Memory B cell (primary cell): ENCODE data around the gene GHRH.
A peak's percentile ranks its signal among the peaks of the same experiment; 100 is the strongest.

Experiments
- ATAC-seq: fragments of 150-1000 bp; cut with Tn5 transposase; 2 replicates; pipeline ENCODE4 v1.10.0; 2021; ENCODE audit warnings: low read depth, mild to moderate bottlenecking, moderate library complexity
- DNase-seq, 2 donors: peaks; one replicate each; pipeline ENCODE4 v3.0.0; 2022; ENCODE audit warnings: low spot score in 2 of 2
- H3K27ac Mint-ChIP-seq: one replicate; pipeline ENCODE4 v1.8.0; 2022; ENCODE audit warnings: mild to moderate bottlenecking, moderate library complexity, mixed read lengths
- H3K27me3 Mint-ChIP-seq: one replicate; pipeline ENCODE4 v1.8.0; 2022; ENCODE audit warnings: mixed read lengths
- H3K36me3 Mint-ChIP-seq: one replicate; pipeline ENCODE4 v1.8.0; 2022; ENCODE audit warnings: mild to moderate bottlenecking, mixed read lengths
- H3K4me1 Mint-ChIP-seq: one replicate; pipeline ENCODE4 v1.8.0; 2022; ENCODE audit warnings: mixed read lengths
- H3K4me3 Mint-ChIP-seq: one replicate; pipeline ENCODE4 v1.8.0; 2022; ENCODE audit warnings: mild to moderate bottlenecking, moderate library complexity, mixed read lengths
- H3K9me3 Mint-ChIP-seq: one replicate; pipeline ENCODE4 v1.8.0; 2022; ENCODE audit warnings: mixed read lengths

Gene GHRH

DNA sequence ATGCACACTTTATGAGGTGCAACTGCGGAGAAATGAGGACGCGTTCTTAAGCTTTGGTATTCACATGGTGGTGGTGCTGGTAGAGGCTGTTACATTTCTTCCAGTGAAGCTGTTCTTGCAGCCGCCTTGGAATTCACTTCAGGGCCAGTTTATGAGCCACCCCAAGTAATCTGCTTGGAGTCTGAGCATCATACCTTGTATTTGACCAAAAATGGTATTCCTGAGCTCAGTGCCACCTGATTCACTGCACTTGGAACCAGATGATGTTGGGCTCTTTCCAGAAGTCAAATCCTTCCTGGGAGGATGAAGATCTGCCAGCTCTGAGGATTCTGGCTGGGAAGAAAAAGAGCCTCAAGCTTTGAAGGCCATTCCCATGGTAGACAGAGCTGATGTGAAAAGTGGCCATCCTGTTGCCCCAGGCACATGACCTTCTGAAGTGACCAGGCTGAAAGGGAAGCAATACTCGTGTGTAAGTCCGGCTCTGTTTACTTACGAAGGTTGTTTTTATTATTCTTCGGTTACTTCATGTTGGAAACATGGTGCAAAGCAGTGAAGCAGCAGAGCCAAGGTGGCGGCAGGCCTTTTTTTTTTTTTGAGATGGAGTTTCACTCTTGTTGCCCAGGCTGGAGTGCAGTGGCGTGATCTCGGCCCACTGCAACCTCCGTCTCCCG, 35.6 kb upstream of the GHRH start:
- H3K27me3 Mint-ChIP-seq: no peaks in the 10 kb centered on the region
- H3K36me3 Mint-ChIP-seq: peaks cover 36% of the 10 kb centered on the region
- no peak overlapping the region for H3K4me3 Mint-ChIP-seq
- no peak for ATAC-seq
- peaks cover 3% of the 10 kb centered on the region for H3K9me3 Mint-ChIP-seq
- DNase-seq: no peak
- no peak overlapping the region for H3K27ac Mint-ChIP-seq
- H3K4me1 Mint-ChIP-seq: peaks cover 32% of the 10 kb centered on the region

DNA sequence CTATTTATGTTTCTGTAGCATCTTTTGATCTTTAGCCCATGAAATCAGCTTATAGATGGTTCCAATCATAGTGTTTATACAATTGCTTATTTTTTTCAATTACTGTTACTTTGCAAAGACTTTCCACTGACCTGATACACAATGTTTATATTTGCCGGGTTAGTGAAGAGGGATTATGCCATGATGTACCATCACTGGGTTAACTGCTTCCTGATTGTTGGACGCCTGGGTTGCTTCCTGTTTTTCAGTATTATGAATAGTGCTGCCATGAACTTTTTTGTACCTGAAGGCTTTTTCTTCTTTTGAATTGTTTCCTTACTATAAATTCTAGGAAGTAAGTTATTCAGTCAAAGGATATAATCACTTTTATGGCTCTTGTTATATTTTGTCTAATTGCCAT, 34.8 kb upstream of the GHRH start:
- no peak for ATAC-seq
- Mint-ChIP-seq H3K27me3 (no peaks in the 10 kb centered on the region), H3K4me1 (peaks cover 38% of the 10 kb centered on the region), H3K4me3 (no peak overlapping the region), H3K36me3 (peaks cover 32% of the 10 kb centered on the region), H3K27ac (no peak overlapping the region), H3K9me3 (peaks cover 3% of the 10 kb centered on the region)
- DNase-seq: no peak

DNA sequence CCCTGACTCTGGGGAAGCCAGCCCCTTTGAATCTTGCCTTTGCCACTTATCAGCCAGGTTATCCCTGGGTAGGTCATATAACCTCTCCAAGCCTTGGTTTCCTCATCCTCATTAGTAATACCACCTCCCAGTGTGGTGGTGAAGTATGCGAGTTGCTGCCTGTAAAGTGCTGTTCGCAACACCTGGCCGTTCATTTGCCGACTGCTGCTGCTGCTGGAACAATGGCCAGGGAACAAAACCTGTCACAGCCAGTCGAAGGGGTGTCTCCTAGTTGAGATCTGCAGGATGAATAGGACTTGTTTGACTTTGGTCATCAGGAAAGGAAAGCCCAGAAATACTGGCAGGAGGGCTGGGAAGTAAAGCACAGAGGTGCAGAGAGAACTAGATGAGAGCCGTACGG, 34.0 kb upstream of the GHRH start:
- H3K9me3 Mint-ChIP-seq: peaks cover 3% of the 10 kb centered on the region
- no peak overlapping the region for H3K4me3 Mint-ChIP-seq
- H3K27me3 Mint-ChIP-seq: no peaks in the 10 kb centered on the region
- H3K27ac Mint-ChIP-seq: no peak overlapping the region
- ATAC-seq (no peak), DNase-seq (no peak)
- peaks cover 40% of the 10 kb centered on the region for H3K4me1 Mint-ChIP-seq
- H3K36me3 Mint-ChIP-seq: peaks cover 30% of the 10 kb centered on the region

DNA sequence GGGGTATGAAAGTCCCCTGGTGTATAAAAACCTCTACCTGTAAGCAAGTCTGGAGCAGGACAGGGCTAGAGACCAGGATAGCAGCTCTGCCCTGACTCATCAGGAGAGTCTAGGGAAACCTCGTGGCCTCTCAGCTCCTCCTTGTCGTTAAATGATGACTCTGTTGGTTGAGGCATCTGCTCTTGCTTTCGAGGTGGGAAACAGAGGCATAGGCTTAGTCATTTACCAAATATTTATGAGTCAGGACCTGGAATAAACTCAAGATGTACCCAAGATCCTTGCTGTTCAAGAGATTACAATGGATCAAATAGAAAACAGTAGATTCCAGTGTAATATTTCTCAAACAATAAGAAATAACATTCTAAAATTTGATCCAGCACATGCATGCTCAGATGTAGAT, 33.4 kb upstream of the GHRH start:
- Mint-ChIP-seq H3K4me1 (peaks cover 37% of the 10 kb centered on the region), H3K27me3 (no peaks in the 10 kb centered on the region), H3K27ac (peak overlapping the region; percentile 28), H3K9me3 (peaks cover 3% of the 10 kb centered on the region), H3K4me3 (no peak overlapping the region), H3K36me3 (peaks cover 25% of the 10 kb centered on the region)
- ATAC-seq: no peak
- no peak for DNase-seq

DNA sequence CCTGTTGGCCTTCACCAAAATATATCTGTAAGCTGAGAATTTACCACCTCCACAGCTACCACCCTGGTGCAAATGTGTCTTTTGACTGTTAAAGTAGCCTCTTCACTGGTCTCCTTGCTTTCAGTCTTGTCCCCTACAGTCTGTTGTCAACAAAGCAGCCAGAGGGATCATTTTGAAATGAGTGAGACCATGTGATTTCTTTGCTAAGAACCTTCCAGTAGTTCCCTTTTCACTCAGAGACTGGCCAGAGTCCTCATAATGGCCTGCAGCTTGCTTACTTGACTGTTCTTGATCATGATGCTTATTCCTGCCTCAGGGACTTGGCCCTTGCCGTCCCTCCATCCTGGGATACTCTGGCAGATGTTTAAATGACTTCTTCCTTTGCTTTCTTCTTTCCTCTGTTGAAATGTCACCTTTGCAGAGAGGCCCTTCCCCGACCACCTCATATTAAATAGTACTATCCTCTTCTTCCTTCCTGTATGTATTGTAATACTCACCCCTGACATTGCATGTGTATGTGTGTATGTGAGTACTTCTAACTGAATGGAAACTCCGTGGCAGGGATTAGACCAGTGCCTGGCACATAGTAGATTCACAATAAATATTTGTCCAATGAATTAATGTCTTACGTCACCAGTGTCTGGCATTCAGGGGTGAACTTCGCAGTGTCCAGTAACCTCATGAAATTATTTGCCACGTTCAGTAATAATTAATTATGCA, 32.8 kb upstream of the GHRH start:
- Mint-ChIP-seq H3K4me1 (peaks cover 36% of the 10 kb centered on the region), H3K27ac (peak overlapping the region; percentile 28), H3K36me3 (peaks cover 22% of the 10 kb centered on the region), H3K4me3 (no peak overlapping the region), H3K27me3 (no peaks in the 10 kb centered on the region), H3K9me3 (peaks cover 3% of the 10 kb centered on the region)
- ATAC-seq (no peak), DNase-seq (no peak)

DNA sequence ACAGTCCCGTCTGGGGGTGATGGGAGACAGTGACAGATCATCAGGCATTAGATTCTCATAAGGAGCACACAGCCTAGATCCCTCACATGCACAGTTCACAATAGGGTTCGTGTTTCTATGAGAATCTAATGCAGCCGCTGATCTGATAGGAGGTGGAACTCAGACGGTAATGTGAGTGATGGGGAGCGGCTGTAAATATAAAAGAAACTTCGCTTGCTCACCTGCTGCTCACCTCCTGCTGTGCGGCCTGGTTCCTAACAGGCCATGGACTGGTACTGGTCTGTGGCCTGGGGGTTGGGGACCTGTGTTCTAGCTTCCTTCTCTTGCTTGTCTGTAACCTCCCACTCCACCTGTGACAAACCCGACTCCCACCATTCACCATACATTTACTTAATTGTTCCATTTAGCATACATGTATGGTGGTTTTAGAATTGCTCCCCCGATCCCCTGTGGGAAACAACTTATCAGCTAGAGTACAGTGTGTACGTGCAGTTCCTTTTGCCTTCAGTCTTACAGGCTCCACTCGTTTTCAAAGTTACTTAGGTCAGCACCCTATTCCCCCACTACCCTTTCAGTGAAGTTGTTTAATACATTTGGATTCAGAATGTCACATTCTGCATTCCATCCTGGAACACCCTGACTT, 31.8 kb upstream of the GHRH start:
- peaks cover 21% of the 10 kb centered on the region for H3K36me3 Mint-ChIP-seq
- H3K9me3 Mint-ChIP-seq: peaks cover 3% of the 10 kb centered on the region
- H3K27me3 Mint-ChIP-seq: no peaks in the 10 kb centered on the region
- H3K4me3 Mint-ChIP-seq: no peak overlapping the region
- peak overlapping the region; percentile 22 for H3K27ac Mint-ChIP-seq
- H3K4me1 Mint-ChIP-seq: peaks cover 36% of the 10 kb centered on the region
- DNase-seq (no peak), ATAC-seq (no peak)

DNA sequence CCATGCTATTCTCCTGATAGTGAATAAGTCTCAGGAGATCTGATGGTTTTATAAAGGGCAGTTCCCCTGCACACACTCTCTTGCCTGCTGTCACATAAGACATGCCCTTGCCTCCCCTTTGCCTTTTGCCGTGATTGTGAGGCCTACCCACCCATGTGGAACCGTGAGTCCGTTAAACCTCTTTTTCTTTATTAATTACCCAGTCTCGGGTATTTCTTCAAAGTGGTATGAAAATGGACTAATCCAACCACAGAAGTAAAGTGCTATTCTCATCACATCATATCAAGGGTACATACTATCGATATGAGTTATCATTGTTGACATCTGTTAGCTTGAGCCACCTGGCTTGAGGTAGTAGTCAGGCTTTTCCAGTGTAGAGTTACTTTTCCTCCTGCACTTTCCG, 30.1 kb upstream of the GHRH start:
- H3K4me1 Mint-ChIP-seq: peaks cover 32% of the 10 kb centered on the region
- peaks cover 3% of the 10 kb centered on the region for H3K9me3 Mint-ChIP-seq
- H3K27ac Mint-ChIP-seq: peak overlapping the region; percentile 69
- peaks cover 16% of the 10 kb centered on the region for H3K36me3 Mint-ChIP-seq
- peak overlapping the region; percentile 63 for H3K4me3 Mint-ChIP-seq
- ATAC-seq (no peak), DNase-seq (no peak)
- H3K27me3 Mint-ChIP-seq: no peaks in the 10 kb centered on the region

DNA sequence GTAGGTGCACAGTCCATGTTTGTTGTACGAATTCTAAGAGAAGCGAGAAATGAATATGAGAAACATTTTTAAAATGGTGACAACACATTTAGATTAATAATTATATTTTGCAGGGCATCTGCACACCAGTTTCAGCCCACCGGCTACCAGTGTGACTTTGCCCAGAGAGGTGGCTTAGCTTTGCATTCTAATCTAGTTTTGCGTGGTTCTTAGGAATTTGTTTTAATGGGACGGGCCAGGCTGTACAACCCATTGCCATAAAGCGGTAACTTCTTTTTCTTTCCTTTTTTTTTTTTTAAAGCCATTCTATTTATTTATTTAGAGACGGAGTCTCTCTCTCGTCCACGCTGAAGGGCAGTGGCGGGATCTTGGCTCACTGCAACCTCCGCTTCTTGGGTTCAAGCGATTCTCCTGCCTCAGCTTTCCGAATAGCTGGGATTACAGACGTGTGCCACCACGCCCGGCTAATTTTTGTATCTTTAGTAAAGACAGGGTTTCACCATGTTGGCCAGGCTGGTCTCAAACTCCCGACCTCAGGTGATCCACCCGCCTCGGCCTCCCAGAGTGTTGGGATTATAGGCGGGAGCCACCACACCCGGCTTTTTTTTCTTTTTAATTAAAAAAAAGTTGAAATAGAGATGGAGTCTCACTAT, 28.7 kb upstream of the GHRH start:
- Mint-ChIP-seq H3K27me3 (no peaks in the 10 kb centered on the region), H3K36me3 (peaks cover 14% of the 10 kb centered on the region), H3K4me1 (peaks cover 22% of the 10 kb centered on the region), H3K4me3 (peak overlapping the region; percentile 91), H3K27ac (peak overlapping the region; percentile 97), H3K9me3 (peaks cover 3% of the 10 kb centered on the region)
- DNase-seq: no peak
- ATAC-seq: no peak

DNA sequence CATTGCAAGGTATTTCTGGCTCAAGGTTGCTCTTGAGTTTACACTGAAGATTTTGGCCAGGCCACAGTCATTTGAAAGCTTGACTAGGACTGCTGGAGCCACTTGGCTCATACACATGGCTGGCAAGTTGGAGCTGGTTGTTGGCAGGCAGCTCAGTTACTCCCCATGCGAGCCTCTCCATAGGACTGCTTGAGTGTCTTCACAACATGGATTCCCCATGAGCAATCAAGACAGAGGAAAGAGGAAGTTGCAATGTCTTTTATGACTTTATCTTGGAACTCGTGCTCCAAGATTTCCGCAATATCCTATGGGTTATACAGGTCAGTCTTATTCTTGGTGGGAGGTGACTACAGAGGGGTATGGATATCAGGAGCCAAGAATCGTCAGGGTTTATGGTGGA, 26.5 kb upstream of the GHRH start:
- Mint-ChIP-seq H3K36me3 (peaks cover 7% of the 10 kb centered on the region), H3K27ac (no peak overlapping the region), H3K4me1 (peaks cover 11% of the 10 kb centered on the region), H3K27me3 (no peaks in the 10 kb centered on the region), H3K9me3 (no peaks in the 10 kb centered on the region), H3K4me3 (peak overlapping the region; percentile 8)
- DNase-seq: no peak
- ATAC-seq: no peak

DNA sequence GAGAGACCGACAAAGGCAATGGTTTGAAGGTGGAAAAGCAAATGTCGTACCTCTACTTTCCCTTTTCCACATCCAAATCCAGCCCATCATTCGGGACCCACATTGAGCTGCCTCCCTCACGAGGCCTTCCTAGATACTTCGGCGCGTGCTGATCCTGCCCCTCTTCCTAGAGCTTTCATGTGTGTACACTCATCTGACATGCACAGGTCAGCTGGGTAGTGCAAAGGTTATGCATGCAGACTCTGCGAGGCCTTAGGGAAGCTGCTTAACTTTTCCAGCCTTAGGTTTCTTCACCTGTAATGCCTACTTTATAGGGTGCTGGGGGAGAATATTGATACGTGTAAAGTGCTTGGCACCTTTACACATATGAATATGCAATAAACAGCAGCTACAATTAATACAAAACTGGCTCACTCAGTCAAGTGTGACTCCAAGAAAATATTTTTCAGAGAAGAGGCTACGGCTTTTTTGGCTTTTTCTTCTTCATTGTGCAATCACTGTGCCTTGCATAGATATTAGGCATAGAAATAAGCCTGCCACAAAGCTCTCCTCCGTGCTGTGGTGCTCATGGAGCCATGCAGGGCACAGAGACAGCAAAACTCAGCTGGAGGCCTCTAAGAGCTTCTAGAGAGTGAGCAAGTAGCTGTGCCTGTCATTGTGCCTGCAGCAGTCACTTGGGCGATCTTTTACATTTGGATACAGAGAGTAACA, 24.2 kb upstream of the GHRH start:
- DNase-seq: no peak
- no peak overlapping the region for H3K4me3 Mint-ChIP-seq
- no peaks in the 10 kb centered on the region for H3K27me3 Mint-ChIP-seq
- no peak overlapping the region for H3K27ac Mint-ChIP-seq
- H3K36me3 Mint-ChIP-seq: no peaks in the 10 kb centered on the region
- H3K9me3 Mint-ChIP-seq: no peaks in the 10 kb centered on the region
- no peaks in the 10 kb centered on the region for H3K4me1 Mint-ChIP-seq
- ATAC-seq: no peak

DNA sequence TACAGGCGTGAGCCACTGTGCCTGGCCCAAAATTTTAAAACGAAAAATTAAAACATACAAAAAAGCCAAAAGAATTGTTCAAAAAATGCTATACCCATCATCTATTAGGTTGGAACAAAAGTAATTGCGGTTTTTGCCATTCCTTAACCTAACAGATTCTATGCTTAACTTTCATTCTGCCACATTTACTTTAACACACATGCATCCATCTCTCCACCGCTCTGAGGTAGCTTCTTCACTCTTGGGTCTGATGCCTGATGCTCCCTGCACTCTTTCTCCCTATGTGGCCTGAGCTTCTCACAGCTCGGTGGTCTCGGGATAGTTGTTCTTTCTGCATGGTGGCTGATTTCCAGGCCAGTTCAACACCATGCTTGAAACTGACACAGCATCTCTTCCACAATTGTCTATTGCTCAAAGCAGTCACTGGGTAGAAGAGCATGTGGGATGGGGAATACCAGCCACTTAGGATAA, 23.1 kb upstream of the GHRH start:
- no peak overlapping the region for H3K4me3 Mint-ChIP-seq
- H3K27ac Mint-ChIP-seq: no peak overlapping the region
- no peak for DNase-seq
- H3K4me1 Mint-ChIP-seq: no peaks in the 10 kb centered on the region
- H3K36me3 Mint-ChIP-seq: no peaks in the 10 kb centered on the region
- no peak for ATAC-seq
- H3K27me3 Mint-ChIP-seq: no peaks in the 10 kb centered on the region
- H3K9me3 Mint-ChIP-seq: no peaks in the 10 kb centered on the region

DNA sequence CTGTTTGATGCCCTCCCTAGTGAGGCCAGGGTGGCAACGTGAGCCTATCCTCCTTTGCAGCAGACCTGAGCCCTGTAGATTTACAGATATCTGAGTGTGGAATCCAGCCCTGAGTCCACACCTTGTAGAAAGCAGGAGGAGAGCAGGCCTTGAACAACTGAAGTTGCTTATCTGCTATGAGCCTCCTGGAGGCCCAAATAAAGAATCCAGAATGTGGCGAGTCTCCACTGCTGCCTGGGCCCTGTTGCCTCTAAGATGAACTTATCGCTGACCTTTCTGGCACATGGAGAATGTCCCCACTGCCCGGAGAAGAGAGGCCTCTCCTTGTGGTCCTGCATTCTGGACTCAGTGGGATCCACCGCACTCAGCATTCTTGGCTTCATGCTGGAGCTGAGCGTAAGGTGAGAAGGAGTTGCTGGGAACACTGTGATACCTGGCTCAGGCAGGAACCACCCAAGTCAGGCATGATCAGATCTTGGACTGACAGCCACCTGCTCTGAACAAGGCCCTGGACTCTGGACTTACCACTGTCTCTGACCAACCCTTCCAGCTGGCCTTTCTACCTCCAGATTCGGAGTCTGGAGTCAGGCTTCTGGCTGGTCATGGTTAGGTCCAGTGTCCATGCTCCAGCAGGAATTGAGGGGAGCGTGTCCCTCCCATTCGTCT, 22.0 kb upstream of the GHRH start:
- ATAC-seq: no peak
- no peak for DNase-seq
- Mint-ChIP-seq H3K4me3 (no peak overlapping the region), H3K27me3 (no peaks in the 10 kb centered on the region), H3K36me3 (no peaks in the 10 kb centered on the region), H3K4me1 (no peaks in the 10 kb centered on the region), H3K27ac (no peak overlapping the region), H3K9me3 (no peaks in the 10 kb centered on the region)

DNA sequence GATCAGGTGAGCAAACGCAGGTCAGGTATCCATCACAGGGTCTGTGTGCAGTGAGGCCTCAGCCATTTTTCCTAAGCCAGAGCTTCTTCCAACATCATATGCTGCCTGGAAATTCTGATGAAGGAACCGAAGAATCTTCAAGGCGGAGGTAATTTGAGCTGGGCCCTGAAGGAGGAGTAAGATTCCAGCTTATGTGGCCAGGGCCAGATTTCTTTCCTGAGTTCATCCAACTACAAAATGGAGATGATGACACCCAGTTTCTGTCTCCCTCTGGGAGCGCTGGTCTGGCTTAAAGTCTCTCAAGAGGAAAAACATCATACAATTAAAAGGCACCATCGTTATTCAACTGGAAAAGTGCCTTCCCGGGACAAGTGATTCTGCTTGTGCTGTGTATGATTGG, 20.9 kb upstream of the GHRH start:
- H3K27ac Mint-ChIP-seq: no peak overlapping the region

More for the DNA sequence above, 20.9 kb upstream of the GHRH start:
- Mint-ChIP-seq H3K27me3 (no peaks in the 10 kb centered on the region), H3K9me3 (no peaks in the 10 kb centered on the region), H3K4me3 (no peak overlapping the region), H3K36me3 (no peaks in the 10 kb centered on the region), H3K4me1 (no peaks in the 10 kb centered on the region)
- DNase-seq (no peak), ATAC-seq (no peak)
